Hepatocyte (in vitro differentiated cells): ENCODE data around the gene PTGER2. TPM values are rescaled to one million over a fixed set of nuclear protein-coding genes. Genes with fewer than 3 reads are reported as not detected.

Source experiments
- DNase-seq: peaks from one replicate; pipeline ENCODE4 v3.0.0-alpha.2; 2016; ENCODE audit warnings: low spot score
- H2AFZ ChIP-seq: fragments of 200-600 bp; sonication (generic); 2 replicates; pipeline ENCODE4 v1.6.0; 2016; ENCODE audit warnings: antibody characterized with exemption, mild to moderate bottlenecking
- H3K27ac ChIP-seq: fragments of 200-600 bp; sonication (generic); 2 replicates; pipeline ENCODE4 v1.5.1; 2016; ENCODE audit warnings: mild to moderate bottlenecking
- H3K27me3 ChIP-seq: fragments of 200-600 bp; sonication (generic); 2 replicates; pipeline ENCODE4 v1.6.1; 2016
- H3K36me3 ChIP-seq: fragments of 200-600 bp; sonication (generic); replicated peaks from 2 replicates; pipeline ENCODE4 v1.5.1; 2016; ENCODE audit warnings: low read depth; ENCODE audit not compliant: insufficient read depth
- H3K4me1 ChIP-seq: fragments of 200-600 bp; sonication (generic); 2 replicates; pipeline ENCODE4 v1.5.1; 2016; ENCODE audit warnings: mild to moderate bottlenecking, moderate library complexity; ENCODE audit not compliant: insufficient read depth
- H3K4me2 ChIP-seq: fragments of 200-600 bp; sonication (generic); 2 replicates; pipeline ENCODE4 v1.6.0; 2016
- H3K4me3 ChIP-seq: fragments of 200-600 bp; sonication (generic); 2 replicates; pipeline ENCODE4 v1.5.1; 2016; ENCODE audit warnings: mild to moderate bottlenecking
- H3K79me2 ChIP-seq: fragments of 200-600 bp; sonication (generic); 2 replicates; pipeline ENCODE4 v1.6.0; 2017; ENCODE audit warnings: mild to moderate bottlenecking
- H3K9me2 ChIP-seq: fragments of 200-600 bp; sonication (generic); replicated peaks from 2 replicates; pipeline ENCODE4 v1.6.0; 2017; ENCODE audit warnings: mild to moderate bottlenecking; ENCODE audit not compliant: insufficient read depth
- H3K9me3 ChIP-seq: fragments of 200-600 bp; sonication (generic); 2 replicates; pipeline ENCODE4 v1.5.1; 2016; ENCODE audit warnings: low read depth, mild to moderate bottlenecking
- H4K20me1 ChIP-seq: fragments of 200-600 bp; sonication (generic); 2 replicates; pipeline ENCODE4 v1.6.0; 2016; ENCODE audit warnings: mild to moderate bottlenecking; ENCODE audit not compliant: insufficient read depth, poor library complexity, severe bottlenecking
- CTCF ChIP-seq: fragments of 200-600 bp; sonication (generic); IDR thresholded peaks from 2 replicates; pipeline ENCODE4 v1.5.1; 2016; ENCODE audit warnings: antibody characterized with exemption, mild to moderate bottlenecking; ENCODE audit not compliant: poor library complexity
- EZH2 ChIP-seq: fragments of 200-600 bp; sonication (generic); IDR thresholded peaks from 2 replicates; pipeline ENCODE4 v1.6.1; 2016; ENCODE audit warnings: antibody characterized with exemption, mild to moderate bottlenecking, borderline replicate concordance
- EZH2phosphoT487 ChIP-seq: fragments of 200-600 bp; sonication (generic); IDR thresholded peaks from one replicate; pipeline ENCODE4 v1.6.1; 2018; ENCODE audit warnings: antibody characterized with exemption, mild to moderate bottlenecking, low read depth, moderate library complexity; ENCODE audit not compliant: unreplicated experiment, severe bottlenecking
- WGBS: methylation state at CpG from one replicate; pipeline ENCODE4 v1.1.6; 2016; ENCODE audit warnings: low lambda C conversion rate; ENCODE audit errors: missing lambda C conversion rate; 5-methylcytosine and 5-hydroxymethylcytosine counted together
- polyA plus RNA-seq: library from polyadenylated mRNA; unstranded; fragments of >200 nt; fragmentation: Nextera tagmentation; extraction: Ambion mirVana; gene quantifications from 2 replicates; pipeline ENCODE4 v1.2.1, GENCODE V29; 2016
- total RNA-seq: library from RNA; depleted of rRNA; stranded (reverse); fragments of >200 nt; gene quantifications from 2 replicates; pipeline ENCODE4 v1.2.3, GENCODE V29; 2014

PTGER2 gene
- total and polyA plus RNA-seq, 2 experiments from 2014 or later, result 18.5 to 49.3 TPM

- H3K36me3 ChIP-seq, result no peaks in the 10 kb centered on the region
- no peak overlapping the region for H3K4me2 ChIP-seq
These were observed 27.2 kb upstream of the PTGER2 start for GRCh38 chr14:52286661-52287649.

GRCh38 chr14:52296378-52296777 is 17.7 kb upstream of the PTGER2 start:
- H3K4me1 ChIP-seq, result no peaks in the 10 kb centered on the region
- WGBS, result 94% methylated on average over 2 of the region's 2 CpGs
- H3K4me2 ChIP-seq, result no peak overlapping the region
- no peaks in the 10 kb centered on the region for H4K20me1 ChIP-seq
- no peaks in the 10 kb centered on the region for H3K9me2 ChIP-seq
- no peak overlapping the region for H3K4me3 ChIP-seq
- no peak overlapping the region for H2AFZ ChIP-seq
- H3K27ac ChIP-seq, result no peak overlapping the region
- no peaks in the 10 kb centered on the region for H3K79me2 ChIP-seq
- no peaks in the 10 kb centered on the region for H3K9me3 ChIP-seq
- DNase-seq, result no peak
- no peaks in the 10 kb centered on the region for H3K36me3 ChIP-seq
- TF ChIP-seq EZH2 (no peak), CTCF (no peak), EZH2phosphoT487 (no peak)
- no peaks in the 10 kb centered on the region for H3K27me3 ChIP-seq

More at GRCh38 chr14:52286661-52287649, 27.2 kb upstream of the PTGER2 start:
- 92% methylated on average over 4 of the region's 4 CpGs for WGBS
- Histone ChIP-seq H3K4me3 (no peak overlapping the region), H3K27me3 (no peaks in the 10 kb centered on the region), H4K20me1 (no peaks in the 10 kb centered on the region), H3K79me2 (no peaks in the 10 kb centered on the region), H2AFZ (no peak overlapping the region), H3K27ac (no peak overlapping the region), H3K9me3 (no peaks in the 10 kb centered on the region), H3K4me1 (no peaks in the 10 kb centered on the region), H3K9me2 (no peaks in the 10 kb centered on the region)
- TF ChIP-seq CTCF (no peak), EZH2phosphoT487 (no peak), EZH2 (no peak)
- no peak for DNase-seq

GRCh38 chr14:52298795-52299194 is 15.3 kb upstream of the PTGER2 start:
- WGBS, result 92% methylated on average over 10 of the region's 10 CpGs
- no peaks in the 10 kb centered on the region for H3K27me3 ChIP-seq
- TF ChIP-seq CTCF (no peak), EZH2 (no peak), EZH2phosphoT487 (no peak)

More at GRCh38 chr14:52298795-52299194, 15.3 kb upstream of the PTGER2 start:
- Histone ChIP-seq H3K4me2 (no peak overlapping the region), H3K79me2 (no peaks in the 10 kb centered on the region), H3K36me3 (no peaks in the 10 kb centered on the region), H3K27ac (no peak overlapping the region), H3K9me3 (no peaks in the 10 kb centered on the region), H4K20me1 (no peaks in the 10 kb centered on the region), H3K4me1 (no peaks in the 10 kb centered on the region), H2AFZ (no peak overlapping the region), H3K9me2 (no peaks in the 10 kb centered on the region), H3K4me3 (no peak overlapping the region)
- no peak for DNase-seq
